B cell (primary cell): ENCODE results near the gene WDR86. TPM values are rescaled to one million over a fixed set of nuclear protein-coding genes. Genes with fewer than 3 reads are reported as not detected.

ENCODE experiments used
- ATAC-seq: fragments of 200-7000 bp; cut with Tn5 transposase; one replicate; pipeline ENCODE4 v1.10.0; 2021; ENCODE audit warnings: low read depth, mild to moderate bottlenecking, moderate number of reproducible peaks, moderate library complexity
- CTCF ChIA-PET: fragments of 350-600 bp; sonication (Branson Sonifier 250); formaldehyde crosslinking; loops from one replicate; lab custom pipeline; 2021; ENCODE audit warnings: antibody characterized with exemption, inconsistent platforms; lab: Charles Lee
- POLR2A ChIA-PET: fragments of 350-600 bp; sonication (Branson Sonifier 250); formaldehyde crosslinking; loops from one replicate; lab custom pipeline; 2021; ENCODE audit warnings: antibody characterized with exemption; lab: Charles Lee
- DNase-seq: peaks from one replicate; pipeline ENCODE4 v3.0.0; 2013
- H2AFZ ChIP-seq: 2 replicates; pipeline ENCODE4 v1.6.1; 2012; ENCODE audit warnings: mild to moderate bottlenecking, low read depth, low read length; ENCODE audit not compliant: insufficient read depth, poor library complexity, severe bottlenecking
- H3K27ac ChIP-seq, 2 donors: 1 replicate in 1 of 2; 2 replicates in 1 of 2; pipeline ENCODE4 v1.5.1; 2012 to 2013; ENCODE audit warnings: low read length in 2 of 2, mild to moderate bottlenecking in 2 of 2, moderate library complexity in 1 of 2
- H3K27me3 ChIP-seq, 4 experiments: fragments of 200-600 bp in 1 of 4; sonication (generic) in 1 of 4; replicated peaks in 1 of 4; 1 replicate in 2 of 4; 2 replicates in 2 of 4; pipeline versions ENCODE4 v1.6.1 to v1.7.0; 2013 to 2016; ENCODE audit warnings: low read length in 3 of 4, mild to moderate bottlenecking in 2 of 4, mixed read lengths in 1 of 4, moderate library complexity in 1 of 4; ENCODE audit not compliant: insufficient read depth in 4 of 4, control insufficient read depth in 3 of 4; ENCODE audit errors: control extremely low read depth in 1 of 4
- H3K36me3 ChIP-seq, 2 experiments: replicated peaks in 1 of 2; 1 replicate in 1 of 2; 2 replicates in 1 of 2; pipeline versions ENCODE4 v1.6.1 to v1.7.1; 2013; ENCODE audit warnings: low read length in 1 of 2; ENCODE audit not compliant: insufficient read depth in 2 of 2, control insufficient read depth in 1 of 2; ENCODE audit errors: control extremely low read depth in 1 of 2, extremely low read depth in 1 of 2
- H3K4me1 ChIP-seq, 2 donors: fragments of 200-600 bp in 1 of 2; sonication (generic) in 1 of 2; 1 replicate in 1 of 2; 2 replicates in 1 of 2; pipeline versions ENCODE4 v1.5.1 to v1.6.1; 2013 to 2017; ENCODE audit warnings: low read length in 2 of 2; ENCODE audit not compliant: control insufficient read depth in 2 of 2, insufficient read depth in 2 of 2
- H3K4me2 ChIP-seq: replicated peaks from 2 replicates; pipeline ENCODE3; 2012; ENCODE audit warnings: mild to moderate bottlenecking, low read depth, low read length; ENCODE audit not compliant: poor library complexity, severe bottlenecking
- H3K4me3 ChIP-seq, 5 experiments: fragments of 200-600 bp in 1 of 5; sonication (generic) in 1 of 5; 1 replicate in 3 of 5; 2 replicates in 2 of 5; pipeline versions ENCODE4 v1.5.1 to v1.7.0; 2011 to 2016; ENCODE audit warnings: low read length in 4 of 5, mild to moderate bottlenecking in 4 of 5, low read depth in 2 of 5, control low read depth in 1 of 5, moderate library complexity in 1 of 5; ENCODE audit not compliant: insufficient read depth in 1 of 5; ENCODE audit errors: control extremely low read depth in 1 of 5, extremely low read depth in 1 of 5
- H3K79me2 ChIP-seq: fragments of 200-600 bp; sonication (generic); one replicate; pipeline ENCODE4 v1.6.0; 2016; ENCODE audit warnings: low read length; ENCODE audit not compliant: control insufficient read depth, insufficient read depth
- H3K9ac ChIP-seq: fragments of 200-600 bp; sonication (generic); 2 replicates; pipeline ENCODE4 v1.6.1; 2017; ENCODE audit warnings: mild to moderate bottlenecking, low read length, moderate library complexity
- H3K9me3 ChIP-seq, 3 donors: one replicate each; pipeline versions ENCODE4 v1.6.1 to v1.7.1; 2013; ENCODE audit warnings: low read length in 2 of 3; ENCODE audit not compliant: control insufficient read depth in 2 of 3, insufficient read depth in 1 of 3; ENCODE audit errors: control extremely low read depth in 1 of 3
- H4K20me1 ChIP-seq: 2 replicates; pipeline ENCODE4 v1.6.0; 2012; ENCODE audit warnings: mild to moderate bottlenecking, low read length; ENCODE audit not compliant: insufficient read depth, control insufficient read depth, poor library complexity, severe bottlenecking
- H3K27ac Mint-ChIP-seq: one replicate; pipeline ENCODE4 v1.8.0; 2021; ENCODE audit warnings: mixed read lengths
- H3K27me3 Mint-ChIP-seq: one replicate; pipeline ENCODE4 v1.8.0; 2021; ENCODE audit warnings: mixed read lengths
- H3K4me1 Mint-ChIP-seq: one replicate; pipeline ENCODE4 v1.8.0; 2021; ENCODE audit warnings: mixed read lengths
- H3K4me3 Mint-ChIP-seq: one replicate; pipeline ENCODE4 v1.8.0; 2021; ENCODE audit warnings: mixed read lengths
- H3K9me3 Mint-ChIP-seq: one replicate; pipeline ENCODE4 v1.8.0; 2022; ENCODE audit warnings: mixed read lengths; ENCODE audit not compliant: insufficient read depth
- CTCF ChIP-seq: fragments of 200-600 bp; IDR thresholded peaks from one replicate; pipeline ENCODE4 v1.8.0; 2022; ENCODE audit warnings: antibody characterized with exemption, mild to moderate bottlenecking
- EZH2 ChIP-seq: IDR thresholded peaks from 2 replicates; pipeline ENCODE4 v1.6.1; 2012; ENCODE audit warnings: borderline replicate concordance, low read depth, mild to moderate bottlenecking, moderate library complexity, low read length; ENCODE audit not compliant: insufficient read depth, poor library complexity, severe bottlenecking
- WGBS: methylation state at CpG from one replicate; pipeline ENCODE4 v1.1.5; 2013; ENCODE audit warnings: missing lambda C conversion rate; ENCODE audit not compliant: insufficient coverage; 5-methylcytosine and 5-hydroxymethylcytosine counted together
- intact Hi-C: fragments of 100-400 bp; cut with micrococcal nuclease; formaldehyde crosslinking; loops from one replicate; pipeline ENCODE4 v1.10.0; 2022
- polyA plus RNA-seq: library from polyadenylated mRNA; depleted of rRNA; stranded (reverse); fragments of >200 nt; gene quantifications from 2 replicates; pipeline ENCODE4 v1.2.3, GENCODE V29; 2012
- total RNA-seq, 2 donors: library from RNA; stranded (reverse); fragments of 120-200 nt in 1 of 2; gene quantifications; 1 replicate in 1 of 2; 2 replicates in 1 of 2; pipeline versions ENCODE4 v1.2.3 to v1.2.4, GENCODE V29; 2013 to 2022

WDR86 gene
- total and polyA plus RNA-seq, 2 donors (not counting 1 experiment from before 2014, with no cell fraction given) = 1.4 to 1.5 TPM

DNA sequence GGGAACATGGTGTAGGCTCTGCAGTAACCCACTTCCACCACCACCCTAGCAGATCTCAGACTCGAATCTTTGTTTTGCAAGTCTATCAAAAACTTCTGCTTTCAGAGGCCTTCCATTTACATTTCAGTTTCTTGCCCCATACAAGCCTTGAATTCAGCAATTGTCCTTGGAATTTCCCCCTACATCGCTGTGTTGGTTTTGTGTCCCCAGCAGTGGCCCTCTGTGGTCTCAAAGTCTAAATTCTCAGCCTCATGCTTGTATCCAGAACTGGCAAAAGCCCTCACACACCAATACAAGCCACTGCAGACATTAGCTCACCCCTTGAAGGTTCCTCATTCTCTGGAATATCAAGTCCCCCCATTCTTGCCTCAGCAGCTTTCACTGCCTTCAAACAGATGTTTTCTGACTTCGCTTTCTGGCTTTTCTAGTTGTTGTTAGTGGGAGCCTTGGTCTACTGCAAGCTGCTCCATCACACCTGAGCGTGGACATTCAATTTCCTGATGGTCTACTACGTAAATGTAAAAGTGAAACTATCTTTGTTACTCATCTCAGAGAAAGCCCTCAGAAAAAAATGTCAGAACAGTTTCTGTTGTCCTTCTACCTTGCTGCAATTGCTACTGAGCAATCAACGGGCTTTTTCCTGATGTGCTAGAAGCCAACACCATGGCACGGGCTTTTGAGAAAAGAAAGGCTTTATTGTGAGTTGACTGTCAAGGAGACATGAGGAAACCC is 70.0 kb downstream of the WDR86 start:
- DNase-seq = peak; percentile 59
- H3K4me1 Mint-ChIP-seq = peaks cover 36% of the 10 kb centered on the region
- H4K20me1 ChIP-seq = peaks cover 6% of the 10 kb centered on the region
- peaks cover 0 to 17% (median 2%) of the 10 kb centered on the region in 3 donors for H3K9me3 ChIP-seq
- ChIA-PET CTCF (interaction anchor here (1.1 to 4.9 kb wide), 6 partner anchors 11 to 180 kb away, joined by 3 to 55 read pairs (median 8); partner anchors contain the start of gene RHEB), POLR2A (no interaction called here)
- peak overlapping the region; percentile 48 to 79 for H3K27ac ChIP-seq
- H3K27ac Mint-ChIP-seq = peak overlapping the region; percentile 95
- TF ChIP-seq CTCF = no peak
- H3K27me3 ChIP-seq = no peaks in the 10 kb centered on the region
- H3K9ac ChIP-seq = no peak overlapping the region
- peak overlapping the region; percentile 45 for H3K4me2 ChIP-seq
- H3K79me2 ChIP-seq = peaks cover 20% of the 10 kb centered on the region
- peaks cover 29 to 36% of the 10 kb centered on the region in 2 donors for H3K4me1 ChIP-seq
- peak overlapping the region in 2 of 5 experiments; percentile 0 to 15 for H3K4me3 ChIP-seq
- peaks cover 5% of the 10 kb centered on the region for H3K9me3 Mint-ChIP-seq
- ATAC-seq = no peak
- peak overlapping the region; percentile 88 for H3K4me3 Mint-ChIP-seq
- H3K27me3 Mint-ChIP-seq = no peaks in the 10 kb centered on the region
- WGBS = 51% methylated on average over 4 of the region's 7 CpGs
- H2AFZ ChIP-seq = peak overlapping the region; percentile 77
- intact Hi-C loops = loop anchor here (5.0 kb wide), 2 partner anchors 93 to 258 kb away; partner anchors contain the start of genes FASTK, SMARCD3 and TMUB1
- peaks cover 0 to 8% of the 10 kb centered on the region in 2 experiments for H3K36me3 ChIP-seq

- Histone ChIP-seq H3K36me3 (peaks cover 0 to 8% of the 10 kb centered on the region in 2 experiments), H3K27me3 (no peaks in the 10 kb centered on the region), H3K9me3 (peaks cover 0 to 12% (median 2%) of the 10 kb centered on the region in 3 donors), H3K4me2 (no peak overlapping the region), H3K4me3 (no peak overlapping the region), H3K4me1 (peaks cover 29 to 33% of the 10 kb centered on the region in 2 donors), H4K20me1 (peaks cover 6% of the 10 kb centered on the region), H3K9ac (no peak overlapping the region), H3K27ac (no peak overlapping the region), H2AFZ (no peak overlapping the region), H3K79me2 (peaks cover 12% of the 10 kb centered on the region)
- ATAC-seq (no peak), DNase-seq (no peak)
- Mint-ChIP-seq H3K4me3 (no peak overlapping the region), H3K27ac (peak overlapping the region; percentile 22), H3K9me3 (peaks cover 5% of the 10 kb centered on the region), H3K27me3 (no peaks in the 10 kb centered on the region), H3K4me1 (peaks cover 36% of the 10 kb centered on the region)
- CTCF ChIA-PET = interaction anchor here (0.8 to 4.9 kb wide), 3 partner anchors 12 to 27 kb away, joined by 3 to 55 read pairs (median 42); no protein-coding TSS in a partner anchor
- TF ChIP-seq CTCF (no peak), EZH2 (no peak)
- no CpG with 5 or more reads among the region's 3 CpGs for WGBS
- POLR2A ChIA-PET = interaction anchor here (0.6 kb wide), 1 partner anchor 319 kb away, joined by 3 read pairs; no protein-coding TSS in a partner anchor
- intact Hi-C loops = no loop called here
These were observed 71.0 kb downstream of the WDR86 start for GRCh38 chr7:151338809-151339208.
